ENCODE results near the gene CSF1. TPM values are rescaled to one million over a fixed set of nuclear protein-coding genes. Genes with fewer than 3 reads are reported as not detected.

Gene CSF1
- total and polyA plus RNA-seq, 2 experiments from 2014 or later, result 1.4 to 3.5 TPM

- peaks cover 8% of the 10 kb centered on the region for H3K27me3 Mint-ChIP-seq (ENCODE audit: insufficient read depth, low read depth, poor library complexity)
- Histone ChIP-seq H3K4me2 (no peak overlapping the region), H2AFZ (no peak overlapping the region), H3K79me2 (replicated peaks; ENCODE audit: insufficient read depth) (no peaks in the 10 kb centered on the region), H3K27ac (ENCODE audit: low read depth) (no peak overlapping the region), H3K36me3 (ENCODE audit: insufficient read depth) (no peaks in the 10 kb centered on the region), H3F3A (replicated peaks; ENCODE audit: low read depth) (no peaks in the 10 kb centered on the region), H3K27me3 (ENCODE audit: insufficient read depth) (no peaks in the 10 kb centered on the region), H3K9me2 (ENCODE audit: insufficient read depth) (no peaks in the 10 kb centered on the region), H3K4me3 (no peak overlapping the region), H4K20me1 (replicated peaks; ENCODE audit: insufficient read depth) (no peaks in the 10 kb centered on the region), H3K4me1 (ENCODE audit: insufficient read depth) (no peaks in the 10 kb centered on the region)
- H3K4me3 Mint-ChIP-seq, result no peak overlapping the region
- no peaks in the 10 kb centered on the region for H3K36me3 Mint-ChIP-seq (ENCODE audit: low read depth)
- no peak for DNase-seq (ENCODE audit: low spot score)
- no peak for TF ChIP-seq EZH2 (IDR thresholded peaks at IDR 0.05; ENCODE audit: low read depth, unreplicated experiment)
- no peak for TF ChIP-seq EZH2phosphoT487 (IDR thresholded peaks at IDR 0.05; ENCODE audit: unreplicated experiment)
- TF ChIP-seq REST (IDR thresholded peaks at IDR 0.05; ENCODE audit: unreplicated experiment), result no peak
- TF ChIP-seq JUNB (IDR thresholded peaks at IDR 0.05; ENCODE audit: unreplicated experiment), result no peak
- no peak for TF ChIP-seq ZNF462 (CRISPR knock-in tag; IDR thresholded peaks at IDR 0.05)
- no peak for TF ChIP-seq CREB1 (CRISPR knock-in tag; IDR thresholded peaks at IDR 0.05; ENCODE audit: low read depth)
- no peak for TF ChIP-seq STAT1 (IDR thresholded peaks at IDR 0.05; ENCODE audit: unreplicated experiment)
- no peak for TF ChIP-seq NANOG (IDR thresholded peaks at IDR 0.05; ENCODE audit: borderline replicate concordance)
- no peak for TF ChIP-seq ZNF114 (CRISPR knock-in tag; IDR thresholded peaks at IDR 0.05)
- no peak for ATAC-seq
- H3K9me3 Mint-ChIP-seq, result no peaks in the 10 kb centered on the region
- H3K27ac Mint-ChIP-seq, result no peak overlapping the region
- peaks cover 6% of the 10 kb centered on the region; the same call in 2 of the 3 replicates for H3K4me1 Mint-ChIP-seq
These were observed 37.6 kb downstream of the CSF1 start for GRCh38 chr1:109948285-109948630.

Data from GM23338 (cell line).